Inferior parietal cortex (tissue), 1 donor: ENCODE data around the gene MAN1A1.

Experiments
- DNase-seq: peaks from one replicate; pipeline ENCODE4 v3.0.0-alpha.2; 2016; ENCODE audit errors: extremely low spot score

MAN1A1 gene

GRCh38 chr6:119145111-119145510 lies 204.4 kb downstream of the MAN1A1 start:
- no peak for DNase-seq

DNA sequence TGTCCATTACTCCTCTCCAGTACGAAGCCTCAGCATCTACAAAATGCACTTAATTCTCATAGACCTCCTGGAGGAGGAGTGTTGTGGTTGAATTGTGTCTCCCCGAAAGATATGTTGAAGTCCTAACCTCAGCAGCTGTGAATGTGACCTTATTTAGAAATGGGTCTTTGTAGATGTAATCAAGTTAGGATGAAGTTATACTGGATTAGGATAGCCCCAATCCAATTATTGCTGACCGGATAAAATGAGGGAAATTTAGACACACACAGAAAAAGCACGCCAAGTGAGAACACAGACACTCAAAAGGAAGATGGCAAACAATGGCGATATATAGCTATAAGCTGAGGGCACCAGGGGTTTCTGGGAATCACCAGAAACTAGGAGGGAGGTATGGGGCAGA lies 206.9 kb downstream of the MAN1A1 start:
- DNase-seq: no peak

- no peak for DNase-seq
Measured at GRCh38 chr6:119142041-119142440, 207.5 kb downstream of the MAN1A1 start.

DNA sequence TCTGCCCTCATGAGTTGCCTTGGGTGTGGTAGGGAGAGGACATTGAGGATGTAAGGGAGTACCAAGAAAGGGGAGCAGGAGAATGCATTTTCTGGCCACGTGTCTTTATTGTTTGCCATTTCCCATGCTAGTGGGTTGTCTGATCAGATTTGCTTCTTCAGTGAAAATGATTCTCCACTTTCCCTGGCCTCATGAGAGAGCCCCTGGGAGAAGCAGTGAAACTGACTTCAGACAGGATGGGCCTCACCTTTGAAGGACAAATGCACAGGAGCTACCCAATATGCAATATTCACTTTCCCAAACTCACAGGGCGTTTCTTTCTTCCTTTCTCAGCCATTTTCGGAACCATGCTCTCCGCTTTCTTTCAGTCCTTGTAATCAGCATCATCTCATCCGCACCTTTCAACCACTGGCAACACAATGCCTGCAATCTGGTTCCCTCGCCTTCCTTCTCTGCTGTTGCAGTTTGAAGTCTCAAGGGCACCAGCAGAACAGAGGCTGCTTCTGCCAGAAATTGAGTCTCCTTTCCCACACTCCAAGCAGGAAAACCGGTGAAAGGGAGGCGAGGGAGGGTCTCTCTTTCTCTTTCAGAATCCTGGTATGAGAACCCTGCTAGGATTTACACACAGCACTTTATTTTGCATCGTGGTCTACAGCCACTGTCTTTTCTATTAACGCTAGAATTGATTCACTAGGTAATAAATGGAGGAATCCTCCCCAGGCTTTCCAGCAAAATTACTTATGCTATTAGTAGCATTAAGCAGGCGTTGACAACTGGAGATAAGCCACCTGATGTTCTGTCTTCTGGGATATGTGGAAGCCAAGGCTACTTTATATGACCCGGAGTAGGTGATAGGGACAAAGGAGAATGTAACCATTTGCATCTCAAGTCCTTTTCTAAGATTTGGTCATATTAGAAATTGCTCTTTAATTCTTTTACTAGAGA lies 209.1 kb downstream of the MAN1A1 start:
- no peak for DNase-seq

GRCh38 chr6:119138906-119139541 lies 210.5 kb downstream of the MAN1A1 start:
- no peak for DNase-seq

- DNase-seq: no peak
Measured at GRCh38 chr6:119137194-119138072, 212.1 kb downstream of the MAN1A1 start.

GRCh38 chr6:119134752-119135151 lies 214.8 kb downstream of the MAN1A1 start:
- DNase-seq: no peak

DNA sequence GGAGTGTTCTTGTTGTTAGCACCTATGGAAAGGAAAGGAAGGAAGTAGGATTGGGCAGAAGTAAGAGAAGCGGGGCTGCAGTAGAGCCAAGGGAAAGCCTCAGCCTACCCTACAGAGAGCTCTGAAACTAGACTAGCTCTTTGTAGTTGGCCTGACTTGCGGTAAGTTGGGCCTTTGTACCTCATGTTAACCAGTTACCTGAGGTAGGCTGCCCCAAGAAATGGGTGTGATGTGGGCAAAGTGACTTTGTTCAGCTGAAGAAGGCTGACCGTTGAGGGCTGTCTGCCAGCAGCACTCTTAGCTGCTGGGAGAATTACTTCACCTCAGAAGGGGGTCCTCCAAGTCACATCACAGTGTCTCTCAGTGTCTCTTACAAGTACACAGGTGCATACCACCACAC lies 216.2 kb downstream of the MAN1A1 start:
- no peak for DNase-seq

DNA sequence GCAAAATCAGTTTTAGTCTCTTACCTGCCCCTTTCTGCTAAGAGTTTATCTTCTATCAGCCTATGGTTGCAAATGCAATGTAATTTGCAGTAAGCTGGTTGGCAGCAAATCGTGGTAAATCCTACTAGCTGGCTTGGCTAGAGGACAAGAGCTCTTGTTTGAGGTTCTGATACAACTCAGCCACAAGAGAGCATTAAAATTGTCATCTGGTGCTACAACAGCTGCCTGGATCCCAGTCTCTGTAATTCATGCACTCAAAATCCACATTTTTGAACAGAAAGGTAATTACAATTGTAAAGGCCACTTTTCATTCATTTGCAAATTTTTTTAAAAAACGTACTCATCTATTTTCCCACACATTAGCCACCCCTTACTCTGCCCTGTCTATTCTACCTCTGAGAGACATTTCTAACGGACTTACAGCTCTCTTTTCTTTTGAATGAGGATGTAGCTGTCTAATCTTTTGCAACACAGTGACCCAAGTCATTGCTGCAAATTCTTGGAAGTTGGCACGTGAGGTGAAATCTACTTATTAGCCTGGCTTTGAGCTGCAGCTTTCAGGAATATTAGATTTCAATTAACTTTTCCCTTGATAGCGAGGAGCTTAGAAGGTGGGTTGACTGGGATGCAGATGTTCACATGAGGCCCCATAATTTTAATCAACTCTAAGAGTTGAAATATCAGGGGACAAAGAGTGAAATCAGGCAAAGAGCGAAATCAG lies 217.1 kb downstream of the MAN1A1 start:
- DNase-seq: no peak

DNA sequence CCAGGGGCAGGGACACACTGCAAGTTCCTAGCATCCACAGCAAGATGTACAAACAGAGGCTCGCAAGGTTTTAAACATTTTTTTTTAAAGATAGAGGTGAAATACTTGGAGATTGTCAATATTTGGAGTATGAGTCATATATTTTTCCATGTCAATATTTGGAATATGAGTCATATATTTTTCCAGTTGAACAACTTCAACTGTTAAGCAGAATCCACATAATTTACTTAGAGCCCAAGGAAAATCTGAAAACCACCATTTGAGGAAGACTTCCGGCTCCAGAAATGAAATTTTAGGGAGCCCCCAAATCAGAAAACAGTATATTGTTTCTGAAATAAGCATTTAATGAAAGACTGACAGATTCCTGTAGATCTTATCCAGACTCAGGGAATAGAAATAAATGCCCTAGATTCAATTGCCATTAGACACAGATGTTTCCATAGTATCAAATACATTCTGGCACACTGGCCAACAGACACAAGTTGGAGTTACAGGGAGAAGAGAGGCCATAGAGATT lies 219.5 kb downstream of the MAN1A1 start:
- no peak for DNase-seq

GRCh38 chr6:119129148-119129967 lies 220.2 kb downstream of the MAN1A1 start:
- peak; percentile 87 for DNase-seq

- DNase-seq: no peak
Measured at GRCh38 chr6:119128252-119128912, 221.2 kb downstream of the MAN1A1 start.

- no peak for DNase-seq
Measured at GRCh38 chr6:119127627-119128026, 221.9 kb downstream of the MAN1A1 start.
